GM12878 (cell line): ENCODE results near the gene ITGAD. TPM values are rescaled to one million over a fixed set of nuclear protein-coding genes. Genes with fewer than 3 reads are reported as not detected.

Experiments
- ATAC-seq: fragments of 200-7000 bp; cut with Tn5 transposase; 3 replicates; pipeline ENCODE4 v1.9.1; 2020; ENCODE audit warnings: mild to moderate bottlenecking, moderate library complexity
- BruUV-seq: library from RNA; stranded (reverse); fragments of 400-500 nt; replicated peaks from 2 replicates; lab custom pipeline; 2021; lab: Mats Ljungman, UMichigan
- CTCF ChIA-PET: fragments of 300-600 bp; sonication (Branson Sonifier 250); formaldehyde crosslinking; extraction: SDS; loops from one replicate; lab custom pipeline; 2021; ENCODE audit warnings: inconsistent platforms; lab: Yijun Ruan, JAX
- POLR2A ChIA-PET: fragments of 350-600 bp; formaldehyde crosslinking; extraction: SDS; loops from one replicate; lab custom pipeline; 2021; ENCODE audit warnings: inconsistent platforms; lab: Charles Lee
- RAD21 ChIA-PET: fragments of 300-600 bp; sonication (Branson Sonifier 250); formaldehyde crosslinking; loops from one replicate; lab custom pipeline; 2023; ENCODE audit warnings: antibody characterized with exemption; ENCODE audit not compliant: unreplicated experiment; lab: Charles Lee
- SMC1A ChIA-PET: fragments of 300-600 bp; sonication (Branson Sonifier 250); formaldehyde crosslinking; loops from one replicate; lab custom pipeline; 2023; ENCODE audit not compliant: unreplicated experiment, uncharacterized antibody; lab: Charles Lee
- DNase-seq: peaks from one replicate; pipeline ENCODE4 v3.0.0-alpha.2; 2011; ENCODE audit warnings: low read depth, low spot score
- FAIRE-seq: peaks from 3 replicates; lab custom pipeline; 2011; peaks lifted over from hg19 to GRCh38; lab: Jason Lieb, UNC
- H2AFZ ChIP-seq: 2 replicates; pipeline ENCODE4 v1.6.0; 2011; ENCODE audit warnings: low read depth, low read length, control low read depth; ENCODE audit not compliant: control insufficient read depth
- H3K27ac ChIP-seq: 2 replicates; pipeline ENCODE4 v1.5.1; 2011; ENCODE audit warnings: control low read depth; ENCODE audit not compliant: control insufficient read depth, insufficient read depth
- H3K27me3 ChIP-seq, 2 experiments: replicated peaks in 1 of 2; 2 replicates each; pipeline versions ENCODE4 v1.6.0 to v1.6.1; 2011; ENCODE audit warnings: low read length in 1 of 2; ENCODE audit not compliant: control insufficient read depth in 2 of 2, insufficient read depth in 2 of 2
- H3K36me3 ChIP-seq, 2 experiments: 2 replicates each; pipeline ENCODE4 v1.5.1; 2011; ENCODE audit warnings: low read length in 1 of 2; ENCODE audit not compliant: control insufficient read depth in 2 of 2, insufficient read depth in 2 of 2
- H3K4me1 ChIP-seq: 2 replicates; pipeline ENCODE4 v1.6.1; 2011; ENCODE audit warnings: mild to moderate bottlenecking, low read length, moderate library complexity, mixed read lengths; ENCODE audit not compliant: control insufficient read depth, insufficient read depth
- H3K4me2 ChIP-seq: 2 replicates; pipeline ENCODE4 v1.6.0; 2011; ENCODE audit warnings: control low read depth; ENCODE audit not compliant: control insufficient read depth, insufficient read depth
- H3K4me3 ChIP-seq: fragments of 200-600 bp; sonication (generic); 2 replicates; pipeline ENCODE4 v1.5.1; 2016
- H3K79me2 ChIP-seq: 2 replicates; pipeline ENCODE4 v1.6.0; 2011; ENCODE audit warnings: low read length; ENCODE audit not compliant: control insufficient read depth, insufficient read depth
- H3K9ac ChIP-seq: 2 replicates; pipeline ENCODE4 v1.8.0; 2011; ENCODE audit warnings: low read length, control low read depth, mixed read lengths; ENCODE audit not compliant: control insufficient read depth, insufficient read depth
- H3K9me3 ChIP-seq: replicated peaks from 3 replicates; pipeline ENCODE4 v1.5.1; 2011; ENCODE audit warnings: mild to moderate bottlenecking, low read length; ENCODE audit not compliant: control insufficient read depth, insufficient read depth
- H4K20me1 ChIP-seq: 2 replicates; pipeline ENCODE4 v1.6.0; 2011; ENCODE audit not compliant: control insufficient read depth, insufficient read depth
- CEBPB ChIP-seq, 2 experiments: fragments of 150-350 bp in 1 of 2; IDR thresholded peaks; 2 replicates each; pipeline ENCODE4 v1.6.1; 2012 to 2014; ENCODE audit warnings: low read depth in 2 of 2, low read length in 2 of 2, borderline replicate concordance in 1 of 2, inconsistent platforms in 1 of 2
- CREM ChIP-seq: IDR thresholded peaks from 2 replicates; pipeline ENCODE4 v1.6.1; 2014; ENCODE audit warnings: antibody characterized with exemption, low read depth
- FOXK2 ChIP-seq: fragments of 450-650 bp; IDR thresholded peaks from 2 replicates; pipeline ENCODE4 v1.6.1; 2017; ENCODE audit warnings: mild to moderate bottlenecking, moderate library complexity
- FOXM1 ChIP-seq: IDR thresholded peaks from 2 replicates; pipeline ENCODE4 v1.6.1; 2012; ENCODE audit warnings: low read depth, mild to moderate bottlenecking, inconsistent platforms, low read length, moderate library complexity
- NFIC ChIP-seq: IDR thresholded peaks from 2 replicates; pipeline ENCODE4 v1.6.1; 2012; ENCODE audit warnings: low read depth, mild to moderate bottlenecking, inconsistent platforms, low read length, moderate library complexity
- POU2F2 ChIP-seq: IDR thresholded peaks from 3 replicates; pipeline ENCODE4 v1.6.1; 2011; ENCODE audit warnings: low read depth, mild to moderate bottlenecking, low read length, borderline replicate concordance
- SIN3A ChIP-seq: IDR thresholded peaks from 2 replicates; pipeline ENCODE4 v1.6.1; 2012; ENCODE audit warnings: low read depth, low read length, improper control_type of control experiment
- ZNF274 ChIP-seq: IDR thresholded peaks from one replicate; pipeline ENCODE4 v1.8.0; 2011; ENCODE audit not compliant: insufficient read length, insufficient read depth
- WGBS: methylation state at CpG from one replicate; pipeline ENCODE4 v1.1.6; 2016; ENCODE audit warnings: low lambda C conversion rate; ENCODE audit not compliant: insufficient replicate concordance, insufficient coverage; ENCODE audit errors: missing lambda C conversion rate; 5-methylcytosine and 5-hydroxymethylcytosine counted together
- in situ Hi-C: fragments of 300-500 bp; cut with MboI; formaldehyde crosslinking; loops from 9 replicates; pipeline ENCODE4 v1.14.3; 2018; ENCODE audit warnings: mixed read lengths
- intact Hi-C: fragments of 100-400 bp; cut with micrococcal nuclease; formaldehyde crosslinking; loops from one replicate; pipeline ENCODE4 v1.14.2; 2022; ENCODE audit not compliant: unreplicated experiment
- polyA plus RNA-seq, 11 experiments: library from polyadenylated mRNA; depleted of rRNA in 4 of 11; unstranded in 6 of 11; stranded (reverse) in 5 of 11; fragments of >200 nt; fragmentation: Nextera tagmentation in 4 of 11; fragmentation: Illumina TruSeq in 1 of 11; extraction: Ambion mirVana in 4 of 11; extraction: Trizol in 1 of 11; gene quantifications; 1 replicate in 1 of 11; 2 replicates in 10 of 11; pipeline versions ENCODE4 v1.2.1 to v1.2.3, GENCODE V29; 2011 to 2016; ENCODE audit warnings: inconsistent platforms in 2 of 11, missing spikeins in 2 of 11, low read depth in 1 of 11
- total RNA-seq, 4 experiments: library from RNA; depleted of rRNA in 3 of 4; stranded (reverse); fragments of >200 nt in 3 of 4; fragmentation: Illumina TruSeq in 1 of 4; extraction: Trizol in 1 of 4; gene quantifications; 2 replicates each; pipeline versions ENCODE4 v1.2.1 to v1.2.3, GENCODE V29; 2013 to 2021
- TF ChIP-seq, protein P1 (sequence below): fragments of 450-650 bp; formaldehyde crosslinking; IDR thresholded peaks from 2 replicates; pipeline ENCODE4 v1.4.0; 2022; ENCODE audit warnings: mild to moderate bottlenecking, moderate library complexity

The ITGAD gene
- total and polyA plus RNA-seq, 10 of the 15 experiments (the other 5 are each of a cell fraction or from before 2014, with no cell fraction given), result 0.29 to 4.0 (median 1.2) TPM

DNA sequence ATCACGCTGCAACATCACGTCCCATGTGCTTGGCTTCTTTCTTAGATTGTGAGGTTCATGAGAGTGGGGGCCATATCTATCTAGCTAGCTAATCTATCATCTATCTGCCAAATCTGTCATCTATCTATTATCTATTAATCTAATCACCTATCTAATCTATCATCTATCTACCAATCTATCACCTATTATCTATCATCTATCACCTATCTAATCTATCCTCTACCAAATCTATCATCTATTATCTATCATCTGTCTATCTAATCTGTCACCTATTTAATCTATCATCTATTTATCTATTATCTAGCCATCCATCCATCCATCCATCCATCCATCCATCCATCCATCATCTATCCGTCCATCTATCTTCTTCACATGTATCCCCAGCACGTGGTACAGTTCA is 20.8 kb downstream of the ITGAD start:
- Histone ChIP-seq H2AFZ (no peak overlapping the region), H3K27me3 (no peaks in the 10 kb centered on the region; a peak in 1 of 4 replicates), H3K4me1 (peaks cover 11% of the 10 kb centered on the region), H3K27ac (no peak overlapping the region), H3K9me3 (no peaks in the 10 kb centered on the region; the same call in 2 of the 3 replicates), H3K36me3 (no peaks in the 10 kb centered on the region), H3K79me2 (no peaks in the 10 kb centered on the region), H4K20me1 (no peaks in the 10 kb centered on the region), H3K4me2 (no peak overlapping the region), H3K4me3 (no peak overlapping the region), H3K9ac (no peak overlapping the region)
- TF ChIP-seq FOXK2 (no peak), CREM (no peak), NFIC (no peak), SIN3A (no peak), POU2F2 (no peak), FOXM1 (no peak), ZNF274 (no peak), CEBPB (IDR thresholded peaks at IDR 0.05; ENCODE audit: borderline replicate concordance in 1 of 2, low read depth in 2 of 2, low read length in 2 of 2) (no peak)
- TF ChIP-seq, protein P1, sequence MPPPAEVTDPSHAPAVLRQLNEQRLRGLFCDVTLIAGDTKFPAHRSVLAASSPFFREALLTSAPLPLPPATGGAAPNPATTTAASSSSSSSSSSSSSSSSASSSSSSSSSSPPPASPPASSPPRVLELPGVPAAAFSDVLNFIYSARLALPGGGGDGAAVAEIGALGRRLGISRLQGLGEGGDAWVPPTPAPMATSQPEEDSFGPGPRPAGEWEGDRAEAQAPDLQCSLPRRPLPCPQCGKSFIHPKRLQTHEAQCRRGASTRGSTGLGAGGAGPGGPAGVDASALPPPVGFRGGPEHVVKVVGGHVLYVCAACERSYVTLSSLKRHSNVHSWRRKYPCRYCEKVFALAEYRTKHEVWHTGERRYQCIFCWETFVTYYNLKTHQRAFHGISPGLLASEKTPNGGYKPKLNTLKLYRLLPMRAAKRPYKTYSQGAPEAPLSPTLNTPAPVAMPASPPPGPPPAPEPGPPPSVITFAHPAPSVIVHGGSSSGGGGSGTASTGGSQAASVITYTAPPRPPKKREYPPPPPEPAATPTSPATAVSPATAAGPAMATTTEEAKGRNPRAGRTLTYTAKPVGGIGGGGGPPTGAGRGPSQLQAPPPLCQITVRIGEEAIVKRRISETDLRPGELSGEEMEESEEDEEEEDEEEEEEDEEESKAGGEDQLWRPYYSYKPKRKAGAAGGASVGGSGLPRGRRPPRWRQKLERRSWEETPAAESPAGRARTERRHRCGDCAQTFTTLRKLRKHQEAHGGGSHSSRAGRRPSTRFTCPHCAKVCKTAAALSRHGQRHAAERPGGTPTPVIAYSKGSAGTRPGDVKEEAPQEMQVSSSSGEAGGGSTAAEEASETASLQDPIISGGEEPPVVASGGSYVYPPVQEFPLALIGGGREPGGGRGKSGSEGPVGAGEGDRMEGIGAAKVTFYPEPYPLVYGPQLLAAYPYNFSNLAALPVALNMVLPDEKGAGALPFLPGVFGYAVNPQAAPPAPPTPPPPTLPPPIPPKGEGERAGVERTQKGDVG (CRISPR knock-in tag), result no peak
- WGBS, result 42% methylated on average over 4 of the region's 4 CpGs
- ChIA-PET RAD21 (no interaction called here), SMC1A (no interaction called here), POLR2A (no interaction called here), CTCF (no interaction called here)
- in situ Hi-C loops (no loop called here), intact Hi-C loops (no loop called here)
- no peak for FAIRE-seq
- no TSS peak for BruUV-seq
- no peak for DNase-seq
- ATAC-seq, result no peak
